CD4-positive, alpha-beta T cell (primary cell): ENCODE results near the gene VWA5A. TPM values are rescaled to one million over a fixed set of nuclear protein-coding genes. Genes with fewer than 3 reads are reported as not detected.

Source experiments
- ATAC-seq: fragments of 200-7000 bp; cut with Tn5 transposase; one replicate; pipeline ENCODE4 v1.10.0; 2022; ENCODE audit warnings: mild to moderate bottlenecking; ENCODE audit not compliant: poor library complexity
- CTCF ChIA-PET: fragments of 350-600 bp; sonication (Branson Sonifier 250); formaldehyde crosslinking; loops from one replicate; lab custom pipeline; 2021; ENCODE audit warnings: antibody characterized with exemption, inconsistent platforms; lab: Charles Lee
- POLR2A ChIA-PET: fragments of 350-600 bp; sonication (Branson Sonifier 250); formaldehyde crosslinking; loops from one replicate; lab custom pipeline; 2021; ENCODE audit warnings: antibody characterized with exemption, inconsistent platforms; lab: Charles Lee
- DNase-seq, 14 experiments: peaks; one replicate each; pipeline ENCODE4 v3.0.0-alpha.2; 2013 to 2020; ENCODE audit warnings: mixed read lengths in 2 of 14
- H3K27ac ChIP-seq, 2 donors: one replicate each; pipeline versions ENCODE4 v1.5.1 to v1.7.0; 2013; ENCODE audit warnings: low read length in 2 of 2, low read depth in 1 of 2, mild to moderate bottlenecking in 1 of 2
- H3K27me3 ChIP-seq, 2 experiments: 1 replicate in 1 of 2; 2 replicates in 1 of 2; pipeline versions ENCODE4 v1.6.1 to v1.7.0; 2013; ENCODE audit warnings: low read length in 2 of 2, control low read depth in 1 of 2, mild to moderate bottlenecking in 1 of 2, moderate library complexity in 1 of 2; ENCODE audit not compliant: insufficient read depth in 2 of 2, control insufficient read depth in 1 of 2
- H3K36me3 ChIP-seq: one replicate; pipeline ENCODE4 v1.6.1; 2013; ENCODE audit warnings: low read length, control low read depth; ENCODE audit not compliant: insufficient read depth
- H3K4me1 ChIP-seq: one replicate; pipeline ENCODE4 v1.6.1; 2013; ENCODE audit warnings: low read length, control low read depth; ENCODE audit not compliant: insufficient read depth
- H3K4me3 ChIP-seq: one replicate; pipeline ENCODE4 v1.5.1; 2013; ENCODE audit warnings: mild to moderate bottlenecking, low read length, moderate library complexity
- H3K9me3 ChIP-seq, 2 experiments: 1 replicate in 1 of 2; 2 replicates in 1 of 2; pipeline versions ENCODE4 v1.6.1 to v1.7.0; 2013; ENCODE audit warnings: low read length in 2 of 2, mild to moderate bottlenecking in 2 of 2, control low read depth in 1 of 2, moderate library complexity in 1 of 2; ENCODE audit not compliant: control insufficient read depth in 1 of 2, insufficient read depth in 1 of 2
- H3K27ac Mint-ChIP-seq: one replicate; pipeline ENCODE4 v1.8.0; 2020; ENCODE audit warnings: mixed read lengths
- H3K27me3 Mint-ChIP-seq: one replicate; pipeline ENCODE4 v1.8.0; 2021; ENCODE audit warnings: mixed read lengths
- H3K36me3 Mint-ChIP-seq: one replicate; pipeline ENCODE4 v1.8.0; 2021; ENCODE audit warnings: low read depth, mixed read lengths
- H3K4me1 Mint-ChIP-seq: one replicate; pipeline ENCODE4 v1.8.0; 2021; ENCODE audit warnings: low read depth, mixed read lengths
- H3K4me3 Mint-ChIP-seq: one replicate; pipeline ENCODE4 v1.8.0; 2020; ENCODE audit warnings: mild to moderate bottlenecking, mixed read lengths
- H3K9me3 Mint-ChIP-seq: one replicate; pipeline ENCODE4 v1.8.0; 2020; ENCODE audit warnings: mixed read lengths
- CTCF ChIP-seq: fragments of 200-600 bp; IDR thresholded peaks from one replicate; pipeline ENCODE4 v1.8.0; 2022; ENCODE audit warnings: antibody characterized with exemption, mild to moderate bottlenecking
- intact Hi-C, 2 experiments: fragments of 100-400 bp; cut with DNase I in 1 of 2; cut with micrococcal nuclease in 1 of 2; formaldehyde crosslinking; loops; one replicate each; pipeline versions ENCODE4 v1.15.1 to v1.9.0; 2023 to 2025; cut with DNase I, micrococcal nuclease
- total RNA-seq, 174 experiments: library from RNA in 2 of 174; stranded (reverse) in 2 of 174; gene quantifications; one replicate each; pipeline ENCODE4 v1.2.3 and lab custom pipeline; 2021 to 2026

VWA5A gene
- total RNA-seq, 2 experiments from 2014 or later, result 5.1 to 5.6 TPM

GRCh38 chr11:124082371-124082770 lies 32.9 kb upstream of the VWA5A start:
- intact Hi-C loops, result no loop called here
- Mint-ChIP-seq H3K9me3 (no peaks in the 10 kb centered on the region), H3K27ac (no peak overlapping the region), H3K27me3 (peaks cover 49% of the 10 kb centered on the region), H3K4me3 (no peak overlapping the region), H3K36me3 (no peaks in the 10 kb centered on the region), H3K4me1 (no peaks in the 10 kb centered on the region)
- no peak for ATAC-seq
- Histone ChIP-seq H3K27me3 (peaks cover 7 to 11% of the 10 kb centered on the region in 2 experiments), H3K27ac (no peak overlapping the region), H3K9me3 (no peaks in the 10 kb centered on the region), H3K4me3 (no peak overlapping the region), H3K4me1 (no peaks in the 10 kb centered on the region), H3K36me3 (no peaks in the 10 kb centered on the region)
- POLR2A ChIA-PET, result interaction anchor here (0.6 to 1.0 kb wide), 2 partner anchors 33 kb away, joined by 3 to 4 read pairs; partner anchors contain the start of gene VWA5A
- CTCF ChIA-PET, result no interaction called here
- DNase-seq, result no peak
- no peak for TF ChIP-seq CTCF

- Mint-ChIP-seq H3K36me3 (no peaks in the 10 kb centered on the region), H3K4me3 (no peak overlapping the region), H3K27me3 (peaks cover 48% of the 10 kb centered on the region), H3K4me1 (no peaks in the 10 kb centered on the region), H3K27ac (no peak overlapping the region), H3K9me3 (no peaks in the 10 kb centered on the region)
- CTCF ChIA-PET, result no interaction called here
- POLR2A ChIA-PET, result no interaction called here
- no peak overlapping the region for H3K4me3 ChIP-seq
- H3K27ac ChIP-seq, result no peak overlapping the region
- H3K27me3 ChIP-seq, result peaks cover 0 to 6% of the 10 kb centered on the region in 2 experiments
- no peaks in the 10 kb centered on the region for H3K36me3 ChIP-seq
- DNase-seq, result no peak
- intact Hi-C loops, result no loop called here
- no peaks in the 10 kb centered on the region for H3K9me3 ChIP-seq
- no peaks in the 10 kb centered on the region for H3K4me1 ChIP-seq
- no peak for TF ChIP-seq CTCF
- ATAC-seq, result no peak
Observed at GRCh38 chr11:124085583-124085982, 29.7 kb upstream of the VWA5A start.

DNA sequence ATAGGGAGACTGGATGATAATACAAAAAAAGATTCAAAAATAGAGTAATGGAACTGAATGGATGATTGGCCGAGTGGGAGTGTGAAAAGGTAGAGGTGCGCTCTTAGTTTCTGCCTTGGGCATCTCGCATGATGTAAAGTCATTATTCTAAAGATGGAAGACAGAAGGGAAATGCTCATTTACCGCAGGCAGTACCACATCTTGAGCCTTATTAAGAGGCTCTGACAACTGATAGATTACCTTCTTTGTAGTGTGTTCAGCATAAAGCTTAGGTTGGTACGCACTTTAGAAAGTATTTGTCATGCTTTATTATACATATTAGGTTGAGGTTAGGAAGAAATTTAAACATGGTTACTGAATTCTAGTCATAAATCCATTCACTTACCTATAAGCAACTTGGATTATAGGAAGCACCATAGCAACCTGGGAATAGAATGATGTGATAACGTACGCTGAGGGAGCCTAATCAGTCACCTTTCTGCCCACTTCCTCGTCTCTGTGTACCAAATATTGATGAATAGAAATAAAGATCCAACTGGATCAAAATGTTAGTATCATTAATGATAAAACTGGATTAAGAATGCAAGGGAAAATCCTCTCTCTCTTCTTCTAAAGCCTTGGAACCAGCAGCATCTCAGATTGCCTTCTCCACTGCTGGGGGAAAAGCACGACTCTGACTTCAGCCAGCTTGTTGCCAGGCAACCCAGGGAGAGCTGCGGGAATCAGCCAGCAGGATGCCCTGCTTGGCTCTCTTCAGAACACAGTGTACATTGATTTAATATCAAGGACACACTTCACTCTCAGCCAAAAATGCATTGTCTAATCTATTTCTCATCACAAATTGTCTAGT lies 29.0 kb upstream of the VWA5A start:
- peaks cover 48% of the 10 kb centered on the region for H3K27me3 Mint-ChIP-seq
- no peaks in the 10 kb centered on the region for H3K36me3 Mint-ChIP-seq
- Histone ChIP-seq H3K4me3 (no peak overlapping the region), H3K27me3 (peaks cover 0 to 6% of the 10 kb centered on the region in 2 experiments), H3K9me3 (no peaks in the 10 kb centered on the region), H3K27ac (no peak overlapping the region), H3K36me3 (no peaks in the 10 kb centered on the region), H3K4me1 (no peaks in the 10 kb centered on the region)
- POLR2A ChIA-PET, result no interaction called here
- DNase-seq, result no peak
- ATAC-seq, result no peak
- no peaks in the 10 kb centered on the region for H3K4me1 Mint-ChIP-seq
- CTCF ChIA-PET, result no interaction called here
- no peaks in the 10 kb centered on the region for H3K9me3 Mint-ChIP-seq
- TF ChIP-seq CTCF, result no peak
- intact Hi-C loops, result no loop called here
- no peak overlapping the region for H3K27ac Mint-ChIP-seq
- no peak overlapping the region for H3K4me3 Mint-ChIP-seq
